Measurements from ENCODE around the gene ARCN1.
A peak's percentile ranks its signal among the peaks of the same experiment; 100 is the strongest.

Gene ARCN1

GRCh38 chr11:118572061-118572980 is at the start of gene ARCN1:
TSS of gene ARCN1 (plus strand) at chr11:118572409. CDS start at chr11:118572548, 139 bp downstream.
- peak; percentile 83 for DNase-seq
- H3K79me2 ChIP-seq (ENCODE audit: insufficient read depth, low read length) = peaks cover 60% of the 10 kb centered on the region
- ATAC-seq (ENCODE audit: insufficient read depth, low read depth) = peak; percentile 88
- peaks cover 9% of the 10 kb centered on the region for H3K36me3 ChIP-seq (ENCODE audit: insufficient read depth, low read length)
- H4K20me1 ChIP-seq (ENCODE audit: insufficient read depth, low read length) = peaks cover 27% of the 10 kb centered on the region
- peak within 1 kb of the TSS; percentile 93 for H3K27ac ChIP-seq (ENCODE audit: low read length)
- H2AFZ ChIP-seq (ENCODE audit: low read depth, low read length) = peak within 1 kb of the TSS; percentile 99
- peak within 1 kb of the TSS; percentile 98 for H3K9ac ChIP-seq (ENCODE audit: low read depth, low read length)
- TF ChIP-seq, protein P1, sequence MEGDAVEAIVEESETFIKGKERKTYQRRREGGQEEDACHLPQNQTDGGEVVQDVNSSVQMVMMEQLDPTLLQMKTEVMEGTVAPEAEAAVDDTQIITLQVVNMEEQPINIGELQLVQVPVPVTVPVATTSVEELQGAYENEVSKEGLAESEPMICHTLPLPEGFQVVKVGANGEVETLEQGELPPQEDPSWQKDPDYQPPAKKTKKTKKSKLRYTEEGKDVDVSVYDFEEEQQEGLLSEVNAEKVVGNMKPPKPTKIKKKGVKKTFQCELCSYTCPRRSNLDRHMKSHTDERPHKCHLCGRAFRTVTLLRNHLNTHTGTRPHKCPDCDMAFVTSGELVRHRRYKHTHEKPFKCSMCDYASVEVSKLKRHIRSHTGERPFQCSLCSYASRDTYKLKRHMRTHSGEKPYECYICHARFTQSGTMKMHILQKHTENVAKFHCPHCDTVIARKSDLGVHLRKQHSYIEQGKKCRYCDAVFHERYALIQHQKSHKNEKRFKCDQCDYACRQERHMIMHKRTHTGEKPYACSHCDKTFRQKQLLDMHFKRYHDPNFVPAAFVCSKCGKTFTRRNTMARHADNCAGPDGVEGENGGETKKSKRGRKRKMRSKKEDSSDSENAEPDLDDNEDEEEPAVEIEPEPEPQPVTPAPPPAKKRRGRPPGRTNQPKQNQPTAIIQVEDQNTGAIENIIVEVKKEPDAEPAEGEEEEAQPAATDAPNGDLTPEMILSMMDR (IDR thresholded peaks at IDR 0.05; ENCODE audit: borderline replicate concordance, extremely low read depth, low read length, poor library complexity, severe bottlenecking) = peak; percentile 29
- TF ChIP-seq EZH2 (IDR thresholded peaks at IDR 0.05; ENCODE audit: borderline replicate concordance, low read depth, low read length, severe bottlenecking) = no peak
- H3K27me3 ChIP-seq (ENCODE audit: insufficient read depth, low read length, poor library complexity) = no peaks in the 10 kb centered on the region
- H3K4me2 ChIP-seq (ENCODE audit: insufficient read depth, low read length) = peak within 1 kb of the TSS; percentile 76
- H3K9me3 ChIP-seq (ENCODE audit: insufficient read depth, low read length, severe bottlenecking) = no peaks in the 10 kb centered on the region
- H3K4me3 ChIP-seq (ENCODE audit: low read depth in 1 of 2, low read length in 2 of 2) = peak within 1 kb of the TSS; percentile 79 to 96
- H3K4me1 ChIP-seq (ENCODE audit: insufficient read depth, low read length) = peaks cover 33% of the 10 kb centered on the region

DNA sequence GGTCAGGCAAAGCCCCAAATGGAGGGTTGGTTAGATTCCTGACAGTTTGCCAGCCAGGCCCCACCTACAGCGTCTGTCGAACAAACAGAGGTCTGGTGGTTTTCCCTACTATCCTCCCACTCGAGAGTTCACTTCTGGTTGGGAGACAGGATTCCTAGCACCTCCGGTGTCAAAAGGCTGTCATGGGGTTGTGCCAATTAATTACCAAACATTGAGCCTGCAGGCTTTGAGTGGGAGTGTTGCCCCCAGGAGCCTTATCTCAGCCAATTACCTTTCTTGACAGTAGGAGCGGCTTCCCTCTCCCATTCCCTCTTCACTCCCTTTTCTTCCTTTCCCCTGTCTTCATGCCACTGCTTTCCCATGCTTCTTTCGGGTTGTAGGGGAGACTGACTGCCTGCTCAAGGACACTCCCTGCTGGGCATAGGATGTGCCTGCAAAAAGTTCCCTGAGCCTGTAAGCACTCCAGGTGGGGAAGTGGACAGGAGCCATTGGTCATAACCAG is 49.6 kb upstream of the ARCN1 start:
- DNase-seq = no peak

GRCh38 chr11:118524356-118524755 is 47.9 kb upstream of the ARCN1 start:
- H3K9me3 ChIP-seq (ENCODE audit: insufficient read depth, low read length, severe bottlenecking) = no peaks in the 10 kb centered on the region
- no peak for DNase-seq
- no peak overlapping the region for H2AFZ ChIP-seq (ENCODE audit: low read depth, low read length)
- no peak for ATAC-seq (ENCODE audit: insufficient read depth, low read depth)
- TF ChIP-seq, protein P1 (IDR thresholded peaks at IDR 0.05; ENCODE audit: borderline replicate concordance, extremely low read depth, low read length, poor library complexity, severe bottlenecking) = no peak
- peaks cover 57% of the 10 kb centered on the region for H3K36me3 ChIP-seq (ENCODE audit: insufficient read depth, low read length)
- H3K4me1 ChIP-seq (ENCODE audit: insufficient read depth, low read length) = peaks cover 8% of the 10 kb centered on the region
- H3K27ac ChIP-seq (ENCODE audit: low read length) = 0 out of 2 replicates have a peak overlapping the region, but pooled peaks have one; percentile 35
- peaks cover 9% of the 10 kb centered on the region for H4K20me1 ChIP-seq (ENCODE audit: insufficient read depth, low read length)
- no peak overlapping the region for H3K4me2 ChIP-seq (ENCODE audit: insufficient read depth, low read length)
- no peak overlapping the region for H3K9ac ChIP-seq (ENCODE audit: low read depth, low read length)
- H3K4me3 ChIP-seq (ENCODE audit: low read depth in 1 of 2, low read length in 2 of 2) = no peak overlapping the region
- no peaks in the 10 kb centered on the region for H3K27me3 ChIP-seq (ENCODE audit: insufficient read depth, low read length, poor library complexity)
- no peaks in the 10 kb centered on the region for H3K79me2 ChIP-seq (ENCODE audit: insufficient read depth, low read length)

More for the DNA sequence above, 49.6 kb upstream of the ARCN1 start:
- H3K36me3 ChIP-seq (ENCODE audit: insufficient read depth, low read length) = peaks cover 68% of the 10 kb centered on the region
- H3K4me3 ChIP-seq (ENCODE audit: low read depth in 1 of 2, low read length in 2 of 2) = no peak overlapping the region
- H4K20me1 ChIP-seq (ENCODE audit: insufficient read depth, low read length) = peaks cover 4% of the 10 kb centered on the region
- no peak for ATAC-seq (ENCODE audit: insufficient read depth, low read depth)
- no peaks in the 10 kb centered on the region for H3K79me2 ChIP-seq (ENCODE audit: insufficient read depth, low read length)
- no peak overlapping the region for H2AFZ ChIP-seq (ENCODE audit: low read depth, low read length)
- no peaks in the 10 kb centered on the region for H3K9me3 ChIP-seq (ENCODE audit: insufficient read depth, low read length, severe bottlenecking)
- H3K4me2 ChIP-seq (ENCODE audit: insufficient read depth, low read length) = no peak overlapping the region
- no peak overlapping the region for H3K9ac ChIP-seq (ENCODE audit: low read depth, low read length)
- no peak for TF ChIP-seq EZH2 (IDR thresholded peaks at IDR 0.05; ENCODE audit: borderline replicate concordance, low read depth, low read length, severe bottlenecking)
- TF ChIP-seq, protein P1 (IDR thresholded peaks at IDR 0.05; ENCODE audit: borderline replicate concordance, extremely low read depth, low read length, poor library complexity, severe bottlenecking) = peak; percentile 48
- no peak overlapping the region for H3K27ac ChIP-seq (ENCODE audit: low read length)
- H3K27me3 ChIP-seq (ENCODE audit: insufficient read depth, low read length, poor library complexity) = no peaks in the 10 kb centered on the region
- H3K4me1 ChIP-seq (ENCODE audit: insufficient read depth, low read length) = no peaks in the 10 kb centered on the region

Measured in DND-41 (cell line).